B cell (primary cell): ENCODE results near the gene PITPNM3.

Experiments
- CTCF ChIP-seq: fragments of 200-600 bp; IDR thresholded peaks from one replicate; pipeline ENCODE4 v1.8.0; 2022; ENCODE audit warnings: antibody characterized with exemption, mild to moderate bottlenecking
- EZH2 ChIP-seq: IDR thresholded peaks from 2 replicates; pipeline ENCODE4 v1.6.1; 2012; ENCODE audit warnings: borderline replicate concordance, low read depth, mild to moderate bottlenecking, moderate library complexity, low read length; ENCODE audit not compliant: insufficient read depth, poor library complexity, severe bottlenecking

- no peak for TF ChIP-seq CTCF
- no peak for TF ChIP-seq EZH2
These were observed 4.1 kb upstream of the PITPNM3 start for GRCh38 chr17:6560496-6560895.
